Measurements from ENCODE around the gene SERTAD2. TPM values are rescaled to one million over a fixed set of nuclear protein-coding genes. Genes with fewer than 3 reads are reported as not detected.

SERTAD2 gene
- total RNA-seq, 4 donors from 2014 or later, result 1.8 to 29.5 (median 8.9) TPM

- DNase-seq, result no peak
- TF ChIP-seq POLR2A (IDR thresholded peaks at IDR 0.05), result no peak
- TF ChIP-seq CTCF (IDR thresholded peaks at IDR 0.05), result no peak
- Histone ChIP-seq H3K9me3 (no peaks in the 10 kb centered on the region), H3K27me3 (no peaks in the 10 kb centered on the region), H3K27ac (no peak overlapping the region), H3K4me3 (no peak overlapping the region), H3K4me1 (no peaks in the 10 kb centered on the region), H3K36me3 (no peaks in the 10 kb centered on the region)
- intact Hi-C loops (cut with DNase I; ENCODE audit: low total_unique reads), result no loop called here
Observed at GRCh38 chr2:64698177-64698643, 44.5 kb upstream of the SERTAD2 start.

GRCh38 chr2:64697297-64698176 lies 43.8 kb upstream of the SERTAD2 start:
- Histone ChIP-seq H3K36me3 (no peaks in the 10 kb centered on the region), H3K27ac (no peak overlapping the region), H3K9me3 (no peaks in the 10 kb centered on the region), H3K27me3 (no peaks in the 10 kb centered on the region), H3K4me3 (no peak overlapping the region), H3K4me1 (no peaks in the 10 kb centered on the region)
- TF ChIP-seq POLR2A (IDR thresholded peaks at IDR 0.05), result no peak
- TF ChIP-seq CTCF (IDR thresholded peaks at IDR 0.05), result no peak
- intact Hi-C loops (cut with DNase I; ENCODE audit: low total_unique reads), result no loop called here
- no peak for DNase-seq

GRCh38 chr2:64696636-64697035 lies 42.9 kb upstream of the SERTAD2 start:
- Histone ChIP-seq H3K4me1 (no peaks in the 10 kb centered on the region), H3K27ac (no peak overlapping the region), H3K36me3 (no peaks in the 10 kb centered on the region), H3K9me3 (no peaks in the 10 kb centered on the region), H3K4me3 (no peak overlapping the region), H3K27me3 (no peaks in the 10 kb centered on the region)
- TF ChIP-seq POLR2A (IDR thresholded peaks at IDR 0.05) (no peak), CTCF (IDR thresholded peaks at IDR 0.05) (no peak)
- intact Hi-C loops (cut with DNase I; ENCODE audit: low total_unique reads), result no loop called here
- no peak for DNase-seq

GRCh38 chr2:64695721-64696261 lies 42.1 kb upstream of the SERTAD2 start:
- DNase-seq, result no peak
- TF ChIP-seq CTCF (IDR thresholded peaks at IDR 0.05) (no peak), POLR2A (IDR thresholded peaks at IDR 0.05) (no peak)
- no peaks in the 10 kb centered on the region for H3K4me1 ChIP-seq
- no peaks in the 10 kb centered on the region for H3K9me3 ChIP-seq
- H3K36me3 ChIP-seq, result no peaks in the 10 kb centered on the region
- H3K4me3 ChIP-seq, result no peak overlapping the region
- intact Hi-C loops (cut with DNase I; ENCODE audit: low total_unique reads), result no loop called here
- H3K27me3 ChIP-seq, result no peaks in the 10 kb centered on the region
- H3K27ac ChIP-seq, result no peak overlapping the region

- Histone ChIP-seq H3K27ac (no peak overlapping the region), H3K27me3 (no peaks in the 10 kb centered on the region), H3K36me3 (no peaks in the 10 kb centered on the region), H3K9me3 (no peaks in the 10 kb centered on the region), H3K4me3 (no peak overlapping the region), H3K4me1 (no peaks in the 10 kb centered on the region)
- no peak for DNase-seq
- intact Hi-C loops (cut with DNase I; ENCODE audit: low total_unique reads), result no loop called here
- TF ChIP-seq POLR2A (IDR thresholded peaks at IDR 0.05), result no peak
Observed at GRCh38 chr2:64692401-64692800, 38.7 kb upstream of the SERTAD2 start.
